Measurements from ENCODE around the gene ZNF446. TPM values are rescaled to one million over a fixed set of nuclear protein-coding genes. Genes with fewer than 3 reads are reported as not detected.

The ZNF446 gene
- total RNA-seq, 3 donors from 2014 or later: 10.2 to 23.4 (median 20.0) TPM

DNA sequence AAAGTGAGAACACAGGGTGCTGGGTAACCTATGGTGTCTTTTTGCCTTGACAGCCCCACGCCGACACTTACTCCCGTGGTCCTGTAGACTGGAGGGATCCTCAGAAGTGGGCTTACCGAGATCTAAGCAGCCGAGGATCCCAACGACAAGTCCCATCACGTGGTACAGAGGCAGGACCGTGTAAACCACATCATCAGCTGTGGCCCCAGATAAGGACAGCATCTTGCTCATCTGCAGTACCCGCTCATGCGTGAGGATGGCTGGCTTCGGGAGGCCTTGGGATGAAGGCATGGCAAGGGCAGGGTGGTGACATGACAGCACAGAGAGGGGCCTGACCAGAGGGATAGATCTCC lies 33.6 kb downstream of the ZNF446 start:
- intact Hi-C loops (cut with DNase I; ENCODE audit: low total_unique reads): no loop called here
- no peaks in the 10 kb centered on the region for H3K27me3 ChIP-seq
- no peak for DNase-seq (ENCODE audit: low spot score in 2 of 2)

GRCh38 chr19:58510084-58510862 lies 34.1 kb downstream of the ZNF446 start:
- Histone ChIP-seq H3K9me3 (no peaks in the 10 kb centered on the region), H3K4me3 (no peak overlapping the region), H3K36me3 (no peaks in the 10 kb centered on the region), H3K27me3 (no peaks in the 10 kb centered on the region), H3K4me1 (peaks cover 0 to 5% of the 10 kb centered on the region in 2 donors), H3K27ac (no peak overlapping the region)
- no peak for DNase-seq (ENCODE audit: low spot score in 2 of 2)
- TF ChIP-seq POLR2A (IDR thresholded peaks at IDR 0.05) (no peak), POLR2AphosphoS5 (IDR thresholded peaks at IDR 0.05) (no peak)
- TF ChIP-seq, protein P1, sequence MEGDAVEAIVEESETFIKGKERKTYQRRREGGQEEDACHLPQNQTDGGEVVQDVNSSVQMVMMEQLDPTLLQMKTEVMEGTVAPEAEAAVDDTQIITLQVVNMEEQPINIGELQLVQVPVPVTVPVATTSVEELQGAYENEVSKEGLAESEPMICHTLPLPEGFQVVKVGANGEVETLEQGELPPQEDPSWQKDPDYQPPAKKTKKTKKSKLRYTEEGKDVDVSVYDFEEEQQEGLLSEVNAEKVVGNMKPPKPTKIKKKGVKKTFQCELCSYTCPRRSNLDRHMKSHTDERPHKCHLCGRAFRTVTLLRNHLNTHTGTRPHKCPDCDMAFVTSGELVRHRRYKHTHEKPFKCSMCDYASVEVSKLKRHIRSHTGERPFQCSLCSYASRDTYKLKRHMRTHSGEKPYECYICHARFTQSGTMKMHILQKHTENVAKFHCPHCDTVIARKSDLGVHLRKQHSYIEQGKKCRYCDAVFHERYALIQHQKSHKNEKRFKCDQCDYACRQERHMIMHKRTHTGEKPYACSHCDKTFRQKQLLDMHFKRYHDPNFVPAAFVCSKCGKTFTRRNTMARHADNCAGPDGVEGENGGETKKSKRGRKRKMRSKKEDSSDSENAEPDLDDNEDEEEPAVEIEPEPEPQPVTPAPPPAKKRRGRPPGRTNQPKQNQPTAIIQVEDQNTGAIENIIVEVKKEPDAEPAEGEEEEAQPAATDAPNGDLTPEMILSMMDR (IDR thresholded peaks at IDR 0.05): no peak
- intact Hi-C loops (cut with DNase I; ENCODE audit: low total_unique reads): no loop called here

More for the DNA sequence above, 33.6 kb downstream of the ZNF446 start:
- H3K4me1 ChIP-seq: peaks cover 0 to 5% of the 10 kb centered on the region in 2 donors
- H3K36me3 ChIP-seq: no peaks in the 10 kb centered on the region
- TF ChIP-seq POLR2AphosphoS5 (IDR thresholded peaks at IDR 0.05) (no peak), POLR2A (IDR thresholded peaks at IDR 0.05) (no peak)
- TF ChIP-seq, protein P1 (IDR thresholded peaks at IDR 0.05): no peak
- H3K4me3 ChIP-seq: no peak overlapping the region
- no peak overlapping the region for H3K27ac ChIP-seq
- H3K9me3 ChIP-seq: no peaks in the 10 kb centered on the region

DNA sequence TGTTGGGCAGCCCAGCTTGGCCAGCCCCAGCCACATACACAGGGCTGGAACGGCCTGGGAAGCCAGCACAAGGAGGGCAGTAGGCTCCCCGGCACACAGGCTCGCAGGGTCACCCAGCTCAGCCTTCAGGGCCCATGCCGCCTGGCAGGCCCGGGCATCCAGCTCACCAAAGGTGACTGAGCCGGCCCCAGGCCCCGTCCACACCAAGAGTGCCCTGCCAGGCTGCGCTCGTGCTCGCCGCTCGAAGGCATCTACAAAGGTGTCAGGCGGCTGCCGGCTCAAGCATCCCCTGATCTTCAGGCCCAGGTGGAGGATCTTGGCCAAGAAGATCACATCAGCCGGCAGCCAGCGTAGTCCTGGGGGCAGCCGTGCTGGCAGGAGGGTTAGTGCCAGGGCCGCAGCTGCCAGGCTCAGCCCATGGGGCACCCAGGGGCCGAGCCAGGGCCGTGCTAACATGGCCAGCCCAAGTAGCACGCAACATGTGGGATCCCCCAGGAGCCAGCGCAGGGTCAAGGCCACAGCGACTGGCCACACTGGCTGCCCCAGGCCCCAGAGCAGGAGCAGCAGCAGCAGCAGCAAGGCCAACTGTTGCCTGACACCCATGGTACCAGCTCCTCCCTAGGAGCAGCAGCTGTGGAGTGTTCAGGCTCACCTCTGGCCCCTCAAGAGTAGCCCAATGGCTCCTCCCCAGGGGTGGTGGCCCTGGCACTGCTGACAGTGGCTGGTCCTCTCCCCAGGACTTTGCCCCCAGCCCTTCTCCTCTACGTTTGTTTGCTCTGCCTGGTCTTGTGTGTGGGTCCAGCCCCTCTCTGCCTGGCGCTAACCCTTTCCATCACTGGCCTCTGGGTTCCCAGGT lies 35.4 kb downstream of the ZNF446 start, which contains the start of gene SLC27A5:
Gene SLC27A5, minus strand, starts transcription at position 640 of the 856 bp plus-strand sequence. Its CDS starts 37 bp downstream, at position 603.
- DNase-seq (ENCODE audit: low spot score in 2 of 2): no peak
- no peak within 1 kb of the TSS for H3K4me3 ChIP-seq
- no peaks in the 10 kb centered on the region for H3K27me3 ChIP-seq
- no peaks in the 10 kb centered on the region for H3K9me3 ChIP-seq
- peaks cover 0 to 5% of the 10 kb centered on the region in 2 donors for H3K4me1 ChIP-seq
- intact Hi-C loops (cut with DNase I; ENCODE audit: low total_unique reads): no loop called here
- H3K36me3 ChIP-seq: no peaks in the 10 kb centered on the region
- H3K27ac ChIP-seq: peak within 1 kb of the TSS in 1 of 2 donors; percentile 85
- TF ChIP-seq POLR2A (IDR thresholded peaks at IDR 0.05): no peak
- no peak for TF ChIP-seq POLR2AphosphoS5 (IDR thresholded peaks at IDR 0.05)

GRCh38 chr19:58513213-58513693 lies 37.1 kb downstream of the ZNF446 start:
- TF ChIP-seq, protein P1 (IDR thresholded peaks at IDR 0.05): no peak
- TF ChIP-seq POLR2AphosphoS5 (IDR thresholded peaks at IDR 0.05) (no peak), POLR2A (IDR thresholded peaks at IDR 0.05) (no peak)
- H3K4me1 ChIP-seq: peaks cover 7 to 14% of the 10 kb centered on the region in 2 donors
- no peak for DNase-seq (ENCODE audit: low spot score in 2 of 2)
- no peaks in the 10 kb centered on the region for H3K27me3 ChIP-seq
- peak overlapping the region in 2 of 3 donors; percentile 54 to 70 for H3K4me3 ChIP-seq
- H3K27ac ChIP-seq: peak overlapping the region; percentile 85 to 90
- no peaks in the 10 kb centered on the region for H3K9me3 ChIP-seq
- intact Hi-C loops (cut with DNase I; ENCODE audit: low total_unique reads): no loop called here
- no peaks in the 10 kb centered on the region for H3K36me3 ChIP-seq

DNA sequence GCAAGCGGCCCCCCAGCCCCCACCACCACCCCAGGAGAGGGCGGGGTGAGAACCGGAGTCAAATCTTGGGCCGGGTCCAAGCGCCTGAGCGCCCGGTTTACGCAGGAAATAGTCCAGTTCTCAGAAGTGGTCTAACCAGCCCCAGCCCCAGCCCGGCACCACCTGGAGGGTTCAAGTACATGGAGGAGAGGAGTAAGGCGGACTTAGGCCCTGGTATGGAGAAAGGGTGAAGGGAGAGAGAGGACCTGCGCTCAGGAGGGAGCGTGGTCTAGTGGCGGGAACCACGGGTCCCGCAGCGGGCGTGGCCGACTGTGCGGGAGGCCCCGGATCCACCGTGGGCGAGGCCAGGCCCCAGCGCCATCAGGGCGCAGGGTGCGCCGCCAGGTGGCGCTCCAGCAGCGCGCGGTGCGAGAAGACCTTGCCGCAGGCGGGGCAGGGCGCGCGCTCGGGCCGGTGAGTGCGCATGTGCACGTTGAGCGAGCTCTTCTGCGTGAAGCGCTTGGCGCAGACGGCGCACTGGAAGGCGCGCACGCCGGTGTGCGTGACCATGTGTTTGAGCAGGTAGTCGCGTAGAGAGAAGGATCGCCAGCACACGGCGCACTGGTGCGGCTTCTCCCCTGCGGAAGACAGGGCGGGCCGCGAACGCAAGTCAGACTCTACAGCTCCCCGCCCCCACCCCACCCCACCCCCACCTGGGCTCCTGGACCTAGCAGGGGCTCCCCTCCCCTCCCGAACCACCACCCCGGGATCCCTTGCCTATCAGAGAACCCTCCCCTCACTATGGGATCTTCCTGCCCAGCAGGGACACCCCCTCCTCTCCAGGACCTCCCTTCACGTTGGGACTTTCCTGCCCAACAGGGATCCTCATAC lies 37.8 kb downstream of the ZNF446 start:
- H3K27ac ChIP-seq: peak overlapping the region; percentile 85 to 90
- peak; percentile 75 to 91 for DNase-seq (ENCODE audit: low spot score in 2 of 2)
- H3K4me1 ChIP-seq: peaks cover 9 to 21% of the 10 kb centered on the region in 2 donors
- H3K27me3 ChIP-seq: no peaks in the 10 kb centered on the region
- H3K36me3 ChIP-seq: no peaks in the 10 kb centered on the region
- TF ChIP-seq POLR2AphosphoS5 (IDR thresholded peaks at IDR 0.05) (peak; percentile 66 to 81 (median 74)), POLR2A (IDR thresholded peaks at IDR 0.05) (no peak)
- TF ChIP-seq, protein P1 (IDR thresholded peaks at IDR 0.05): peak; percentile 71 to 93 (median 74)
- peak overlapping the region; percentile 31 to 70 (median 54) for H3K4me3 ChIP-seq
- intact Hi-C loops (cut with DNase I; ENCODE audit: low total_unique reads): no loop called here
- H3K9me3 ChIP-seq: no peaks in the 10 kb centered on the region
